GM23338 (cell line): ENCODE data around the gene DDR2. TPM values are rescaled to one million over a fixed set of nuclear protein-coding genes. Genes with fewer than 3 reads are reported as not detected.

Experiments
- ATAC-seq: fragments of 200-7000 bp; cut with Tn5 transposase; 3 replicates; pipeline ENCODE4 v1.9.1; 2020
- DNase-seq: peaks from one replicate; pipeline ENCODE4 v3.0.0-alpha.2; 2015; ENCODE audit warnings: low spot score
- H2AFZ ChIP-seq: fragments of 200-600 bp; sonication (generic); 2 replicates; pipeline ENCODE4 v1.8.0; 2016; ENCODE audit warnings: antibody characterized with exemption, mild to moderate bottlenecking, moderate library complexity
- H3F3A ChIP-seq: fragments of 200-600 bp; sonication (generic); replicated peaks from 2 replicates; pipeline ENCODE4 v1.8.0; 2017; ENCODE audit warnings: antibody characterized with exemption, mixed run types, low read depth
- H3K27ac ChIP-seq: fragments of 200-600 bp; sonication (generic); 2 replicates; pipeline ENCODE4 v1.6.1; 2016; ENCODE audit warnings: low read depth
- H3K27me3 ChIP-seq: fragments of 200-600 bp; sonication (generic); 2 replicates; pipeline ENCODE4 v1.8.0; 2016; ENCODE audit warnings: mild to moderate bottlenecking, mixed run types, moderate library complexity; ENCODE audit not compliant: insufficient read depth
- H3K36me3 ChIP-seq: fragments of 200-600 bp; sonication (generic); 2 replicates; pipeline ENCODE4 v1.8.0; 2016; ENCODE audit warnings: mild to moderate bottlenecking; ENCODE audit not compliant: insufficient read depth
- H3K4me1 ChIP-seq: fragments of 200-600 bp; sonication (generic); 2 replicates; pipeline ENCODE4 v1.8.0; 2016; ENCODE audit warnings: mild to moderate bottlenecking, moderate library complexity; ENCODE audit not compliant: insufficient read depth
- H3K4me2 ChIP-seq: fragments of 200-600 bp; sonication (generic); 2 replicates; pipeline ENCODE4 v1.7.1; 2017; ENCODE audit warnings: mixed run types
- H3K4me3 ChIP-seq: fragments of 200-600 bp; sonication (generic); 2 replicates; pipeline ENCODE4 v1.6.1; 2016; ENCODE audit warnings: mixed run types
- H3K79me2 ChIP-seq: fragments of 200-600 bp; sonication (generic); replicated peaks from 2 replicates; pipeline ENCODE4 v1.8.0; 2017; ENCODE audit warnings: mild to moderate bottlenecking; ENCODE audit not compliant: insufficient read depth
- H3K9me2 ChIP-seq: fragments of 200-600 bp; sonication (generic); 2 replicates; pipeline ENCODE4 v1.8.0; 2017; ENCODE audit not compliant: insufficient read depth
- H4K20me1 ChIP-seq: fragments of 200-600 bp; sonication (generic); replicated peaks from 2 replicates; pipeline ENCODE4 v1.8.0; 2017; ENCODE audit warnings: mild to moderate bottlenecking; ENCODE audit not compliant: insufficient read depth
- H3K27ac Mint-ChIP-seq: 2 replicates; pipeline ENCODE4 v1.8.0; 2020; ENCODE audit warnings: inconsistent platforms, mild to moderate bottlenecking, moderate library complexity, mixed read lengths
- H3K27me3 Mint-ChIP-seq: 3 replicates; pipeline ENCODE4 v1.8.0; 2022; ENCODE audit warnings: low read depth, mild to moderate bottlenecking, moderate library complexity, mixed read lengths, inconsistent platforms; ENCODE audit not compliant: insufficient read depth, poor library complexity
- H3K36me3 Mint-ChIP-seq: 3 replicates; pipeline ENCODE4 v1.8.0; 2021; ENCODE audit warnings: low read depth, mild to moderate bottlenecking, inconsistent platforms, moderate library complexity, mixed read lengths
- H3K4me1 Mint-ChIP-seq: 3 replicates; pipeline ENCODE4 v1.8.0; 2020; ENCODE audit warnings: mild to moderate bottlenecking, inconsistent platforms, mixed read lengths
- H3K4me3 Mint-ChIP-seq: 3 replicates; pipeline ENCODE4 v1.8.0; 2021; ENCODE audit warnings: moderate library complexity, mild to moderate bottlenecking, inconsistent platforms, mixed read lengths
- H3K9me3 Mint-ChIP-seq: 3 replicates; pipeline ENCODE4 v1.8.0; 2020; ENCODE audit warnings: moderate library complexity, mild to moderate bottlenecking, inconsistent platforms, mixed read lengths
- CREB1 ChIP-seq: fragments of 250-450 bp; sonication (Bioruptor Pico); IDR thresholded peaks from 2 replicates; pipeline ENCODE4 v1.5.0; 2020; ENCODE audit warnings: low read depth, mild to moderate bottlenecking, moderate library complexity
- POLR2AphosphoS5 ChIP-seq: IDR thresholded peaks from 2 replicates; pipeline ENCODE4 v1.6.1; 2016; ENCODE audit warnings: antibody characterized with exemption, low read depth
- STAT1 ChIP-seq: IDR thresholded peaks from one replicate; pipeline ENCODE4 v1.6.1; 2016; ENCODE audit warnings: antibody characterized with exemption; ENCODE audit not compliant: unreplicated experiment
- ZNF114 ChIP-seq: fragments of 250-450 bp; sonication (Bioruptor Pico); IDR thresholded peaks from 2 replicates; pipeline ENCODE4 v1.5.0; 2020; ENCODE audit warnings: mild to moderate bottlenecking, moderate library complexity
- ZNF331 ChIP-seq: fragments of 250-450 bp; sonication (Bioruptor Pico); IDR thresholded peaks from 2 replicates; pipeline ENCODE4 v1.5.0; 2020; ENCODE audit warnings: low read depth, mild to moderate bottlenecking, moderate library complexity
- polyA plus RNA-seq: library from polyadenylated mRNA; unstranded; fragments of >200 nt; fragmentation: Nextera tagmentation; extraction: Ambion mirVana; gene quantifications from 2 replicates; pipeline ENCODE4 v1.2.1, GENCODE V29; 2016
- total RNA-seq: library from RNA; depleted of rRNA; stranded (reverse); fragments of >200 nt; shearing (Covaris generic); gene quantifications from 2 replicates; pipeline ENCODE4 v1.2.3, GENCODE V29; 2014
- TF ChIP-seq, protein P1 (sequence below): fragments of 250-450 bp; sonication (Bioruptor Pico); IDR thresholded peaks from 2 replicates; pipeline ENCODE4 v1.5.0; 2020; ENCODE audit warnings: mild to moderate bottlenecking, moderate library complexity
- TF ChIP-seq, protein P2 (sequence below), 2 experiments: fragments of 200-600 bp in 1 of 2; sonication (generic) in 1 of 2; conservative IDR thresholded peaks; 2 replicates each; pipeline versions ENCODE4 v1.5.1 to v1.6.1; 2016 to 2017; ENCODE audit warnings: antibody characterized with exemption in 2 of 2, low read depth in 2 of 2, mild to moderate bottlenecking in 2 of 2, moderate library complexity in 1 of 2
- TF ChIP-seq, protein P3 (sequence below): IDR thresholded peaks from 2 replicates; pipeline ENCODE4 v1.6.1; 2016; ENCODE audit warnings: antibody characterized with exemption

DDR2 gene
- total and polyA plus RNA-seq, 2 experiments from 2014 or later: 0.66 to 1.8 TPM

DNA sequence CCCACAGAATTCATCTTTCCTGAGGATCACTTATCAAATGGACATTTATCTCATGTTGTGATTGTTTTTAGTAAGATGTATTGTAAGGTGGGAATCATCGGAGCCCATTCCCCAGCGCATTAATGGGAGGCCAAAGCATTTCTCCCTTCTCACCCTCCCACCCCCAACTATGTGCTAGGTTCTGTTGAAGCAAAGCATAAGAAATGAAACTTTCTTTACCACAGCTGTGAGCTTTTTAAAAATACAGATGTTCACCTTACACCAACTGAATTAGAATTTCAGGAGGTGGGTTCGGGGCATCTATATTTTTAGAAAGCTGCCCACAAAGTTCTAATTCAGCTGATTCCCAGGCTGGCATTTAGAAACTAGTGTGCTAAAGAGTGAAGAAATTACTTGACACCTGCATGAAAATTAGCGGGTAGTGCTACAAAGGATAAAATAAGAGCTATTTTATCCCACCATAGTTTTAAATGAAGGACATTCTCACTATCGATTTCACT lies 44.5 kb upstream of the DDR2 start (continued):
- TF ChIP-seq, protein P1, sequence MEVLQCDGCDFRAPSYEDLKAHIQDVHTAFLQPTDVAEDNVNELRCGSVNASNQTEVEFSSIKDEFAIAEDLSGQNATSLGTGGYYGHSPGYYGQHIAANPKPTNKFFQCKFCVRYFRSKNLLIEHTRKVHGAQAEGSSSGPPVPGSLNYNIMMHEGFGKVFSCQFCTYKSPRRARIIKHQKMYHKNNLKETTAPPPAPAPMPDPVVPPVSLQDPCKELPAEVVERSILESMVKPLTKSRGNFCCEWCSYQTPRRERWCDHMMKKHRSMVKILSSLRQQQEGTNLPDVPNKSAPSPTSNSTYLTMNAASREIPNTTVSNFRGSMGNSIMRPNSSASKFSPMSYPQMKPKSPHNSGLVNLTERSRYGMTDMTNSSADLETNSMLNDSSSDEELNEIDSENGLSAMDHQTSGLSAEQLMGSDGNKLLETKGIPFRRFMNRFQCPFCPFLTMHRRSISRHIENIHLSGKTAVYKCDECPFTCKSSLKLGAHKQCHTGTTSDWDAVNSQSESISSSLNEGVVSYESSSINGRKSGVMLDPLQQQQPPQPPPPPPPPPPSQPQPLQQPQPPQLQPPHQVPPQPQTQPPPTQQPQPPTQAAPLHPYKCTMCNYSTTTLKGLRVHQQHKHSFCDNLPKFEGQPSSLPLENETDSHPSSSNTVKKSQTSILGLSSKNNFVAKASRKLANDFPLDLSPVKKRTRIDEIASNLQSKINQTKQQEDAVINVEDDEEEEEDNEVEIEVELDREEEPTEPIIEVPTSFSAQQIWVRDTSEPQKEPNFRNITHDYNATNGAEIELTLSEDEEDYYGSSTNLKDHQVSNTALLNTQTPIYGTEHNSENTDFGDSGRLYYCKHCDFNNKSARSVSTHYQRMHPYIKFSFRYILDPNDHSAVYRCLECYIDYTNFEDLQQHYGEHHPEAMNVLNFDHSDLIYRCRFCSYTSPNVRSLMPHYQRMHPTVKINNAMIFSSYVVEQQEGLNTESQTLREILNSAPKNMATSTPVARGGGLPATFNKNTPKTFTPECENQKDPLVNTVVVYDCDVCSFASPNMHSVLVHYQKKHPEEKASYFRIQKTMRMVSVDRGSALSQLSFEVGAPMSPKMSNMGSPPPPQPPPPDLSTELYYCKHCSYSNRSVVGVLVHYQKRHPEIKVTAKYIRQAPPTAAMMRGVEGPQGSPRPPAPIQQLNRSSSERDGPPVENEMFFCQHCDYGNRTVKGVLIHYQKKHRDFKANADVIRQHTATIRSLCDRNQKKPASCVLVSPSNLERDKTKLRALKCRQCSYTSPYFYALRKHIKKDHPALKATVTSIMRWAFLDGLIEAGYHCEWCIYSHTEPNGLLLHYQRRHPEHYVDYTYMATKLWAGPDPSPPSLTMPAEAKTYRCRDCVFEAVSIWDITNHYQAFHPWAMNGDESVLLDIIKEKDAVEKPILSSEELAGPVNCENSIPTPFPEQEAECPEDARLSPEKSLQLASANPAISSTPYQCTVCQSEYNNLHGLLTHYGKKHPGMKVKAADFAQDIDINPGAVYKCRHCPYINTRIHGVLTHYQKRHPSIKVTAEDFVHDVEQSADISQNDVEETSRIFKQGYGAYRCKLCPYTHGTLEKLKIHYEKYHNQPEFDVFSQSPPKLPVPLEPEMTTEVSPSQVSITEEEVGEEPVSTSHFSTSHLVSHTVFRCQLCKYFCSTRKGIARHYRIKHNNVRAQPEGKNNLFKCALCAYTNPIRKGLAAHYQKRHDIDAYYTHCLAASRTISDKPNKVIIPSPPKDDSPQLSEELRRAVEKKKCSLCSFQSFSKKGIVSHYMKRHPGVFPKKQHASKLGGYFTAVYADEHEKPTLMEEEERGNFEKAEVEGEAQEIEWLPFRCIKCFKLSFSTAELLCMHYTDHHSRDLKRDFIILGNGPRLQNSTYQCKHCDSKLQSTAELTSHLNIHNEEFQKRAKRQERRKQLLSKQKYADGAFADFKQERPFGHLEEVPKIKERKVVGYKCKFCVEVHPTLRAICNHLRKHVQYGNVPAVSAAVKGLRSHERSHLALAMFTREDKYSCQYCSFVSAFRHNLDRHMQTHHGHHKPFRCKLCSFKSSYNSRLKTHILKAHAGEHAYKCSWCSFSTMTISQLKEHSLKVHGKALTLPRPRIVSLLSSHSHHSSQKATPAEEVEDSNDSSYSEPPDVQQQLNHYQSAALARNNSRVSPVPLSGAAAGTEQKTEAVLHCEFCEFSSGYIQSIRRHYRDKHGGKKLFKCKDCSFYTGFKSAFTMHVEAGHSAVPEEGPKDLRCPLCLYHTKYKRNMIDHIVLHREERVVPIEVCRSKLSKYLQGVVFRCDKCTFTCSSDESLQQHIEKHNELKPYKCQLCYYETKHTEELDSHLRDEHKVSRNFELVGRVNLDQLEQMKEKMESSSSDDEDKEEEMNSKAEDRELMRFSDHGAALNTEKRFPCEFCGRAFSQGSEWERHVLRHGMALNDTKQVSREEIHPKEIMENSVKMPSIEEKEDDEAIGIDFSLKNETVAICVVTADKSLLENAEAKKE (CRISPR knock-in tag): no peak
- TF ChIP-seq, protein P2, sequence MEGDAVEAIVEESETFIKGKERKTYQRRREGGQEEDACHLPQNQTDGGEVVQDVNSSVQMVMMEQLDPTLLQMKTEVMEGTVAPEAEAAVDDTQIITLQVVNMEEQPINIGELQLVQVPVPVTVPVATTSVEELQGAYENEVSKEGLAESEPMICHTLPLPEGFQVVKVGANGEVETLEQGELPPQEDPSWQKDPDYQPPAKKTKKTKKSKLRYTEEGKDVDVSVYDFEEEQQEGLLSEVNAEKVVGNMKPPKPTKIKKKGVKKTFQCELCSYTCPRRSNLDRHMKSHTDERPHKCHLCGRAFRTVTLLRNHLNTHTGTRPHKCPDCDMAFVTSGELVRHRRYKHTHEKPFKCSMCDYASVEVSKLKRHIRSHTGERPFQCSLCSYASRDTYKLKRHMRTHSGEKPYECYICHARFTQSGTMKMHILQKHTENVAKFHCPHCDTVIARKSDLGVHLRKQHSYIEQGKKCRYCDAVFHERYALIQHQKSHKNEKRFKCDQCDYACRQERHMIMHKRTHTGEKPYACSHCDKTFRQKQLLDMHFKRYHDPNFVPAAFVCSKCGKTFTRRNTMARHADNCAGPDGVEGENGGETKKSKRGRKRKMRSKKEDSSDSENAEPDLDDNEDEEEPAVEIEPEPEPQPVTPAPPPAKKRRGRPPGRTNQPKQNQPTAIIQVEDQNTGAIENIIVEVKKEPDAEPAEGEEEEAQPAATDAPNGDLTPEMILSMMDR (conservative IDR thresholded peaks at IDR 0.05; ENCODE audit: low read depth in 2 of 2): no peak
- TF ChIP-seq STAT1 (no peak), ZNF114 (CRISPR knock-in tag) (no peak)

DNA sequence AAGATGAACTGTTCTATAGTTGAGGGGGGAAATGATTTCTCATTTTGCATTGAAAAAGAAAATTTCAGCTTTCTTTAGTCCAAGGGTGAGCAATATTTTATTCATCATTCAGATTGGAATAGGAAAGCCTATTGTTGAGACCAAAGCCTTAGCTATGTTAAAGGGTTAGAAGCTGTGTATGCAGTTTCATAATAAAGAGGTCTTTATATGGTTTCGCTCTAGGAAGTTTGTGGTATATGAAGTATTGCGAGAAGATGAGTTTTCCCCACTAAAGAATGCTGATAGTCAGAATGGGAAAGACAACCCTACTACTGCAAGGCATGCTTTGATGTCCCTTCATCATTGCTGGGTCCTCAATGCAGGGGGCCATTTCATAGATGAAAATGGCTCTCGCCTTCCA lies 42.2 kb upstream of the DDR2 start:
- H3K9me3 Mint-ChIP-seq: no peaks in the 10 kb centered on the region
- TF ChIP-seq POLR2AphosphoS5 (no peak), CREB1 (no peak), ZNF331 (CRISPR knock-in tag) (no peak)
- TF ChIP-seq, protein P3, sequence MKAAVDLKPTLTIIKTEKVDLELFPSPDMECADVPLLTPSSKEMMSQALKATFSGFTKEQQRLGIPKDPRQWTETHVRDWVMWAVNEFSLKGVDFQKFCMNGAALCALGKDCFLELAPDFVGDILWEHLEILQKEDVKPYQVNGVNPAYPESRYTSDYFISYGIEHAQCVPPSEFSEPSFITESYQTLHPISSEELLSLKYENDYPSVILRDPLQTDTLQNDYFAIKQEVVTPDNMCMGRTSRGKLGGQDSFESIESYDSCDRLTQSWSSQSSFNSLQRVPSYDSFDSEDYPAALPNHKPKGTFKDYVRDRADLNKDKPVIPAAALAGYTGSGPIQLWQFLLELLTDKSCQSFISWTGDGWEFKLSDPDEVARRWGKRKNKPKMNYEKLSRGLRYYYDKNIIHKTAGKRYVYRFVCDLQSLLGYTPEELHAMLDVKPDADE: no peak

More for the DNA sequence above, 42.2 kb upstream of the DDR2 start:
- Histone ChIP-seq H4K20me1 (0 out of 2 replicates have a peak, but pooled peaks cover 3% of the 10 kb centered on the region), H3K27ac (no peak overlapping the region), H3K4me2 (no peak overlapping the region), H3K9me2 (no peaks in the 10 kb centered on the region), H3K27me3 (no peaks in the 10 kb centered on the region), H3F3A (no peaks in the 10 kb centered on the region), H3K4me1 (no peaks in the 10 kb centered on the region), H3K79me2 (no peaks in the 10 kb centered on the region), H3K36me3 (no peaks in the 10 kb centered on the region), H3K4me3 (no peak overlapping the region), H2AFZ (no peak overlapping the region)
- ATAC-seq: no peak
- H3K27me3 Mint-ChIP-seq: no peaks in the 10 kb centered on the region
- peaks cover 6% of the 10 kb centered on the region; the same call in 2 of the 3 replicates for H3K36me3 Mint-ChIP-seq
- H3K4me1 Mint-ChIP-seq: no peaks in the 10 kb centered on the region
- DNase-seq: no peak
- no peak overlapping the region for H3K4me3 Mint-ChIP-seq
- no peak overlapping the region for H3K27ac Mint-ChIP-seq
